ENCODE data around the gene DBF4B. TPM values are rescaled to one million over a fixed set of nuclear protein-coding genes. Genes with fewer than 3 reads are reported as not detected.
A peak's percentile ranks its signal among the peaks of the same experiment; 100 is the strongest.

The DBF4B gene
- total RNA-seq, 1 experiment from 2014 or later, result 26.1 TPM

DNA sequence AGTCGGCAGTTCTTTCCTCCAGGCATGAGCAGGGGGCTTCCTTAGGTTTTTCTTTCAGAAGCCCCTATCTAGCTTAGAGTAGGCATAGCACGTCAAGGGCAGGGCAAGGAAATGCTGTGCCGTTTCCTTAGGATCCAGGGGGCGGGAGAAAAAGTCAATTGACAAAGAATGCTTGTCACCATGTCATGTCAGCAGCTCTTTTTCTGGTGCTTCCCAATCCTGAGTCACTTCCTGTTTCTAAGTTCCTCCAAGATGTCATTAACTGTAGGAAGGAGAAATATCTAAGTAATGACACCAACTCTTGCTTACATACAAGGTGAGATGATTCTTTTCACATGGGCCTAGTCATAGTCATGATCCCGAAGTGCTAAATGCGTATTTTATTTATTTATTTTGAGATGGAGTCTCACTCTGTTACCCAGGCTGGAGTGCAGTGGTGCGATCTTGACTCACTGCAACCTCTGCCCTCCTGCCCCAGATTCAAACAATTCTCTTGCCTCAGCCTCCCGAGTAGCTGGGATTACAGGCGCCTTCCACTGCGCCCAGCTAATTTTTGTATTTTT, 86.5 kb downstream of the DBF4B start:
- ATAC-seq, result peak; percentile 70
- H3K4me2 ChIP-seq (ENCODE audit: low read length), result peak overlapping the region; percentile 65
- RAD21 ChIA-PET (ENCODE audit: low non-redundant PET in 1 of 2, low total read pairs in 2 of 2, uncharacterized antibody in 2 of 2, unreplicated experiment in 2 of 2), result no interaction called here

More for the DNA sequence above, 86.5 kb downstream of the DBF4B start:
- peaks cover 14% of the 10 kb centered on the region; the same call in 1 of the 2 replicates for H3K79me2 ChIP-seq (ENCODE audit: insufficient read depth, low read length)
- CTCF ChIA-PET, result interaction anchor here (3.7 kb wide), 1 partner anchor 15 kb away, joined by 12 read pairs; no protein-coding TSS in a partner anchor
- no peaks in the 10 kb centered on the region for H3K9me2 ChIP-seq (ENCODE audit: insufficient read depth)
- TF ChIP-seq, protein P1, sequence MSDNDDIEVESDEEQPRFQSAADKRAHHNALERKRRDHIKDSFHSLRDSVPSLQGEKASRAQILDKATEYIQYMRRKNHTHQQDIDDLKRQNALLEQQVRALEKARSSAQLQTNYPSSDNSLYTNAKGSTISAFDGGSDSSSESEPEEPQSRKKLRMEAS (IDR thresholded peaks at IDR 0.05), result no peak; the same call in none of the 2 replicates
- TF ChIP-seq CBX3 (IDR thresholded peaks at IDR 0.05; ENCODE audit: low read depth) (peak; percentile 64; the same call in 1 of the 2 replicates), FOSL1 (IDR thresholded peaks at IDR 0.05; ENCODE audit: low read depth) (peak; percentile 75), SP1 (IDR thresholded peaks at IDR 0.05; ENCODE audit: low read depth) (peak; percentile 72), POLR2AphosphoS5 (IDR thresholded peaks at IDR 0.05; ENCODE audit: low read depth, low read length) (peak; percentile 49; the same call in 1 of the 2 replicates), ELF1 (IDR thresholded peaks at IDR 0.05; ENCODE audit: borderline replicate concordance, low read depth) (peak; percentile 26; the same call in 1 of the 2 replicates), RAD21 (IDR thresholded peaks at IDR 0.05; ENCODE audit: low read depth) (0 out of 2 replicates have a peak, but pooled peaks have one; percentile 3), EZH2phosphoT487 (IDR thresholded peaks at IDR 0.05; ENCODE audit: borderline replicate concordance) (no peak), JUND (IDR thresholded peaks at IDR 0.05) (peak; percentile 62)
- TF ChIP-seq, protein P2, sequence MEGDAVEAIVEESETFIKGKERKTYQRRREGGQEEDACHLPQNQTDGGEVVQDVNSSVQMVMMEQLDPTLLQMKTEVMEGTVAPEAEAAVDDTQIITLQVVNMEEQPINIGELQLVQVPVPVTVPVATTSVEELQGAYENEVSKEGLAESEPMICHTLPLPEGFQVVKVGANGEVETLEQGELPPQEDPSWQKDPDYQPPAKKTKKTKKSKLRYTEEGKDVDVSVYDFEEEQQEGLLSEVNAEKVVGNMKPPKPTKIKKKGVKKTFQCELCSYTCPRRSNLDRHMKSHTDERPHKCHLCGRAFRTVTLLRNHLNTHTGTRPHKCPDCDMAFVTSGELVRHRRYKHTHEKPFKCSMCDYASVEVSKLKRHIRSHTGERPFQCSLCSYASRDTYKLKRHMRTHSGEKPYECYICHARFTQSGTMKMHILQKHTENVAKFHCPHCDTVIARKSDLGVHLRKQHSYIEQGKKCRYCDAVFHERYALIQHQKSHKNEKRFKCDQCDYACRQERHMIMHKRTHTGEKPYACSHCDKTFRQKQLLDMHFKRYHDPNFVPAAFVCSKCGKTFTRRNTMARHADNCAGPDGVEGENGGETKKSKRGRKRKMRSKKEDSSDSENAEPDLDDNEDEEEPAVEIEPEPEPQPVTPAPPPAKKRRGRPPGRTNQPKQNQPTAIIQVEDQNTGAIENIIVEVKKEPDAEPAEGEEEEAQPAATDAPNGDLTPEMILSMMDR (IDR thresholded peaks at IDR 0.05 in 2 of 3, conservative IDR thresholded peaks at IDR 0.05 in 1 of 3; ENCODE audit: borderline replicate concordance in 1 of 3, insufficient read depth in 1 of 3, low read depth in 2 of 3, low read length in 2 of 3), result no peak
- no peaks in the 10 kb centered on the region for H3K27me3 ChIP-seq (ENCODE audit: insufficient read depth, low read length)
- BruUV-seq (replicated peaks), result no TSS peak
- POLR2A ChIA-PET, result interaction anchor here (1.2 to 1.4 kb wide), 2 partner anchors 26 to 355 kb away, joined by 4 read pairs; no protein-coding TSS in a partner anchor
- intact Hi-C loops (cut with micrococcal nuclease), result no loop called here
- H3K9ac ChIP-seq (ENCODE audit: low read length), result peak overlapping the region; percentile 51
- peak overlapping the region; percentile 61 for H3K27ac ChIP-seq (ENCODE audit: low read depth, low read length)
- H2AFZ ChIP-seq (ENCODE audit: low read depth, low read length, poor library complexity, severe bottlenecking), result no peak overlapping the region
- DNase-seq (ENCODE audit: low read depth, low spot score), result peak; percentile 73
- no peaks in the 10 kb centered on the region for H4K20me1 ChIP-seq (ENCODE audit: insufficient read depth)
- peaks cover 15 to 57% of the 10 kb centered on the region in 2 experiments for H3K4me1 ChIP-seq (ENCODE audit: control insufficient read depth in 1 of 2, insufficient read depth in 2 of 2, low read length in 2 of 2)
- no peaks in the 10 kb centered on the region for H3K9me3 ChIP-seq (ENCODE audit: control insufficient read depth in 1 of 2, insufficient read depth in 1 of 2, low read depth in 1 of 2, low read length in 2 of 2)
- peaks cover 0 to 9% of the 10 kb centered on the region in 2 experiments; a peak in 1 of 4 replicates for H3K36me3 ChIP-seq (ENCODE audit: control insufficient read depth in 1 of 2, insufficient read depth in 2 of 2, low read length in 2 of 2)
- H3K4me3 ChIP-seq (replicated peaks in 1 of 2; ENCODE audit: low read depth in 1 of 2, low read length in 2 of 2), result peak overlapping the region in 1 of 2 experiments; percentile 26; a peak in 2 of 4 replicates
